PC-3 (cell line): ENCODE measurements around the gene GREB1L. TPM values are rescaled to one million over a fixed set of nuclear protein-coding genes. Genes with fewer than 3 reads are reported as not detected.

Experiments used
- ATAC-seq: fragments of 200-7000 bp; cut with Tn5 transposase; 2 replicates; pipeline ENCODE4 v1.9.1; 2020; ENCODE audit warnings: mild to moderate bottlenecking, moderate library complexity
- BruUV-seq: library from RNA; stranded (reverse); fragments of 400-500 nt; replicated peaks from 2 replicates; lab custom pipeline; 2021; lab: Mats Ljungman, UMichigan
- CTCF ChIA-PET: fragments of 300-600 bp; sonication (Branson Sonifier 250); formaldehyde crosslinking; loops from one replicate; lab custom pipeline; 2022; ENCODE audit warnings: antibody characterized with exemption; lab: Charles Lee
- POLR2A ChIA-PET: fragments of 300-600 bp; sonication (Branson Sonifier 250); formaldehyde crosslinking; loops from one replicate; lab custom pipeline; 2022; ENCODE audit warnings: antibody characterized with exemption; ENCODE audit not compliant: unreplicated experiment; lab: Charles Lee
- DNase-seq: peaks from one replicate; pipeline ENCODE4 v3.0.0-alpha.2; 2015
- H2AFZ ChIP-seq: fragments of 300-600 bp; sonication (generic); 2 replicates; pipeline ENCODE4 v1.6.0; 2016; ENCODE audit warnings: antibody characterized with exemption, low read length
- H3F3A ChIP-seq: fragments of 300-600 bp; sonication (generic); one replicate; pipeline ENCODE4 v1.6.0; 2017; ENCODE audit warnings: antibody characterized with exemption, low read length, control low read depth, mild to moderate bottlenecking; ENCODE audit not compliant: unreplicated experiment
- H3K27ac ChIP-seq: fragments of 300-600 bp; sonication (generic); 2 replicates; pipeline ENCODE4 v1.5.1; 2016; ENCODE audit warnings: mild to moderate bottlenecking, low read length
- H3K27me3 ChIP-seq: fragments of 300-600 bp; sonication (generic); 2 replicates; pipeline ENCODE4 v1.6.1; 2016; ENCODE audit warnings: low read length, mixed read lengths
- H3K36me3 ChIP-seq: fragments of 300-600 bp; sonication (generic); 2 replicates; pipeline ENCODE4 v1.6.1; 2016; ENCODE audit warnings: low read depth, mixed run types, low read length, mixed read lengths
- H3K4me1 ChIP-seq: fragments of 300-600 bp; sonication (generic); 2 replicates; pipeline ENCODE4 v1.5.1; 2016; ENCODE audit warnings: low read length; ENCODE audit not compliant: insufficient read depth
- H3K4me2 ChIP-seq: fragments of 300-600 bp; sonication (generic); 2 replicates; pipeline ENCODE4 v1.6.0; 2016; ENCODE audit warnings: low read length
- H3K4me3 ChIP-seq: fragments of 300-600 bp; sonication (generic); 2 replicates; pipeline ENCODE4 v1.5.1; 2016; ENCODE audit warnings: mild to moderate bottlenecking, low read length, mixed read lengths
- H3K79me2 ChIP-seq: fragments of 300-600 bp; sonication (generic); 2 replicates; pipeline ENCODE4 v1.6.1; 2017; ENCODE audit warnings: low read length, mixed read lengths
- H3K9ac ChIP-seq: fragments of 300-600 bp; sonication (generic); 2 replicates; pipeline ENCODE4 v1.6.0; 2016; ENCODE audit warnings: mild to moderate bottlenecking, low read length
- H3K9me2 ChIP-seq: fragments of 300-600 bp; sonication (generic); replicated peaks from 2 replicates; pipeline ENCODE4 v1.6.1; 2016; ENCODE audit warnings: mixed run types, low read length, mixed read lengths
- H3K9me3 ChIP-seq: fragments of 300-600 bp; sonication (generic); 2 replicates; pipeline ENCODE4 v1.6.1; 2016; ENCODE audit warnings: low read length, mixed read lengths
- H4K20me1 ChIP-seq: fragments of 300-600 bp; sonication (generic); 2 replicates; pipeline ENCODE4 v1.6.1; 2016; ENCODE audit warnings: low read length, mixed read lengths
- CTCF ChIP-seq: fragments of 300-600 bp; sonication (generic); conservative IDR thresholded peaks from 2 replicates; pipeline ENCODE4 v1.5.1; 2017; ENCODE audit warnings: antibody characterized with exemption, low read depth, mild to moderate bottlenecking, low read length
- EZH2 ChIP-seq: fragments of 300-600 bp; sonication (generic); IDR thresholded peaks from one replicate; pipeline ENCODE4 v1.6.1; 2017; ENCODE audit warnings: antibody characterized with exemption, mild to moderate bottlenecking, low read length; ENCODE audit not compliant: unreplicated experiment
- EZH2phosphoT487 ChIP-seq: fragments of 300-600 bp; sonication (generic); IDR thresholded peaks from 2 replicates; pipeline ENCODE4 v1.6.1; 2018; ENCODE audit warnings: mild to moderate bottlenecking, antibody characterized with exemption, low read length, borderline replicate concordance
- intact Hi-C: fragments of 100-400 bp; cut with micrococcal nuclease; formaldehyde crosslinking; loops from 2 replicates; pipeline ENCODE4 v1.9.0; 2023
- total RNA-seq: library from RNA; depleted of rRNA; stranded (reverse); fragments of >200 nt; gene quantifications from 2 replicates; pipeline ENCODE4 v1.2.3, GENCODE V29; 2014

Gene GREB1L
- total RNA-seq, 1 experiment from 2014 or later = 10.3 TPM

GRCh38 chr18:21490748-21491147 is 248.7 kb downstream of the GREB1L start:
- no peaks in the 10 kb centered on the region for H3K36me3 ChIP-seq
- no peak for DNase-seq
- H3K4me2 ChIP-seq = no peak overlapping the region
- TF ChIP-seq EZH2phosphoT487 = no peak
- H3K9me2 ChIP-seq = no peaks in the 10 kb centered on the region
- no peak overlapping the region for H2AFZ ChIP-seq
- ChIA-PET CTCF (no interaction called here), POLR2A (no interaction called here)
- H3F3A ChIP-seq = no peaks in the 10 kb centered on the region
- ATAC-seq = no peak
- H3K4me1 ChIP-seq = no peaks in the 10 kb centered on the region
- no TSS peak for BruUV-seq
- no peak overlapping the region for H3K4me3 ChIP-seq
- H4K20me1 ChIP-seq = no peaks in the 10 kb centered on the region
- no peaks in the 10 kb centered on the region for H3K27me3 ChIP-seq
- H3K9ac ChIP-seq = no peak overlapping the region
- no peak overlapping the region for H3K27ac ChIP-seq
- no peaks in the 10 kb centered on the region for H3K9me3 ChIP-seq
- H3K79me2 ChIP-seq = no peaks in the 10 kb centered on the region
- intact Hi-C loops = no loop called here

GRCh38 chr18:21496277-21496835 is 254.3 kb downstream of the GREB1L start:
- no peak overlapping the region for H3K4me2 ChIP-seq
- intact Hi-C loops = no loop called here
- TF ChIP-seq EZH2phosphoT487 = no peak
- TF ChIP-seq EZH2 = no peak
- TF ChIP-seq CTCF = no peak

GRCh38 chr18:21499997-21500396 is 258.0 kb downstream of the GREB1L start:
- no peak for TF ChIP-seq EZH2
- TF ChIP-seq EZH2phosphoT487 = no peak
- TF ChIP-seq CTCF = no peak
- ChIA-PET CTCF (no interaction called here), POLR2A (no interaction called here)
- H3K9me2 ChIP-seq = no peaks in the 10 kb centered on the region
- H3K4me1 ChIP-seq = no peaks in the 10 kb centered on the region
- H3K79me2 ChIP-seq = no peaks in the 10 kb centered on the region
- H3K36me3 ChIP-seq = no peaks in the 10 kb centered on the region
- H3K9me3 ChIP-seq = no peaks in the 10 kb centered on the region
- no peaks in the 10 kb centered on the region for H4K20me1 ChIP-seq
- no peak overlapping the region for H3K9ac ChIP-seq
- no peak overlapping the region for H3K4me2 ChIP-seq
- DNase-seq = no peak
- BruUV-seq = no TSS peak
- intact Hi-C loops = no loop called here
- ATAC-seq = no peak
- no peaks in the 10 kb centered on the region for H3F3A ChIP-seq
- H3K27me3 ChIP-seq = no peaks in the 10 kb centered on the region
- no peak overlapping the region for H3K4me3 ChIP-seq
- no peak overlapping the region for H2AFZ ChIP-seq
- H3K27ac ChIP-seq = no peak overlapping the region

More at GRCh38 chr18:21496277-21496835, 254.3 kb downstream of the GREB1L start:
- no peaks in the 10 kb centered on the region for H3K9me3 ChIP-seq
- ChIA-PET CTCF (no interaction called here), POLR2A (interaction anchor here (0.6 kb wide), 1 partner anchor 18 kb away, joined by 5 read pairs; no protein-coding TSS in a partner anchor)
- no peak overlapping the region for H3K9ac ChIP-seq
- no peak overlapping the region for H2AFZ ChIP-seq
- ATAC-seq (no peak), DNase-seq (no peak)
- no peaks in the 10 kb centered on the region for H3K9me2 ChIP-seq
- H4K20me1 ChIP-seq = no peaks in the 10 kb centered on the region
- H3F3A ChIP-seq = no peaks in the 10 kb centered on the region
- no peak overlapping the region for H3K4me3 ChIP-seq
- no peaks in the 10 kb centered on the region for H3K27me3 ChIP-seq
- no TSS peak for BruUV-seq
- H3K27ac ChIP-seq = no peak overlapping the region
- no peaks in the 10 kb centered on the region for H3K36me3 ChIP-seq
- no peaks in the 10 kb centered on the region for H3K4me1 ChIP-seq
- H3K79me2 ChIP-seq = no peaks in the 10 kb centered on the region
